HG03575 (cell line): ENCODE data around the gene SIRT1.
"Not testable (repeated sequence)": the region's sequence is repeated elsewhere in the genome, so short reads cannot be mapped to it uniquely, and the experiment has no call there.

Experiments used
- ATAC-seq: cut with Tn5 transposase; IDR thresholded peaks from one replicate; pipeline ENCODE4 v1.9.1; 2021; ENCODE audit not compliant: unreplicated experiment, insufficient number of reproducible peaks, low FRiP score; ENCODE audit errors: extremely low read depth

The SIRT1 gene

DNA sequence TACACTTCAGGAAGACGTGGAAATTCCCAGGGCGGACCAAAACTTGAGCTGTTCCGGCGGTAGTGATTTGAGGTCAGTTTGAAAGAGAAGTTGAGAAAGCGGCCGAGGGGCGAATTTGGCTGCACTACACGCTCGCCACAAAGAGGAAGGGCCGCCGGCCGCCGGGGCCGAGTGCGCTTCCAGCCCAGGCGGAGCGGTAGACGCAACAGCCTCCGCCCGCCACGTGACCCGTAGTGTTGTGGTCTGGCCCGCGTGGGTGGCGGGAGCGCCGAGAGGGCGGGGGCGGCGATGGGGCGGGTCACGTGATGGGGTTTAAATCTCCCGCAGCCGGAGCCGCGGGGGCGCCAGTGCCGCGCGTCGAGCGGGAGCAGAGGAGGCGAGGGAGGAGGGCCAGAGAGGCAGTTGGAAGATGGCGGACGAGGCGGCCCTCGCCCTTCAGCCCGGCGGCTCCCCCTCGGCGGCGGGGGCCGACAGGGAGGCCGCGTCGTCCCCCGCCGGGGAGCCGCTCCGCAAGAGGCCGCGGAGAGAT lies at the start of gene SIRT1:
TSS of gene SIRT1 (plus strand) at position 344 of the 529 bp plus-strand sequence. CDS start at position 410, 66 bp downstream.
- peak; percentile 63 for ATAC-seq

DNA sequence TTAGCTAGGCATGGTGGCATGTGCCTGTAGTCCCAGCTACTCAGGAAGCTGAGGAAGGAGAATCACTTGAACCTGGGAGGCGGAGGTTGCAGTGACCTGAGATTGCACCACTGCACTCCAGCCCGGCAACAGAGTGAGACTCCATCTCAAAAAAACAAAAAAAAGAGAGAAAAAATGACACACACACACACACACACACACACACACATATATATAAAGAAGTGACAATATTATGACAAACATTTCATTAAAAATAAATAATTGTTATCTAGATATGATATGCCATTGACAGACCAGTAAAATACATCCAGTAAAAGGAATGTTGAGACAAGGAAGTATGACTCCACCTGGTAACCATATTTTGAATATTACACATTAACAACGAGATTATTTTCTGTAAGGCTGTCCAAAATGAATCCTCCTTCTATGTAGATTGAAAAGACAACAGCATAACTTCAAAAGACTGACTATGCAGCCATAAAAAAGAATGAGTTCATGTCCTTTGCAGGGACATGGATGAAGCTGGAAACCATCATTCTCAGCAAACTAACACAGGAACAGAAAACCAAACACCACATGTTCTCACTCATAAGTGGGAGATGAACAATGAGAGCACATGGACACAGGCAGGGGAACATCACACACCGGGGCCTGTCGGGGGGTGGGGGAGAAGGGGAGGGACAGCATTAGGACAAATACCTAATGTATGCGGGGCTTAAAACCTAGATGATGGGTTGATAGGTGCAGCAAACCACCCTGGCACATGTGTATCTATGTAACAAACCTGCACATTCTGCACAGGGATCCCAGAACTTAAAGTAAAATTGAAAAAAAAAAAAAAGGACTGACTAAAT lies 48.7 kb upstream of the SIRT1 start:
- ATAC-seq: not testable (repeated sequence)

DNA sequence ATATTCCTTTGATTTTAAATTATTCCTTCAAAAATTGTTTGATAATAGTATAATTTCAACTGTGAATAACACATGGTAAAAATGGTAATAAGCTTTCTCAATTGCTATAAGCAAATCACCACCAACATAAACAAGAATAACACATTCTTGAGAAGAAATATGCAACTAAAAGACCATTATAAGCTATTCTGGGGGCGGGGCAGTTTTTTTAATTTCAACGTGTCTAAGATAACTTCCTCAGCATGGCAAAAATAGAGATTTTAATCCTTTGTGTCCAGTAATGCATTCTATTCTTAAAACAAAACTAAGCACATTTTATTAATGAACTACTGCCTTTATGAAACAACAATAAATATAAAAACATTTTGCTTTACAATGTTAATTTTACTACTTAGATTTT lies 48.0 kb upstream of the SIRT1 start:
- no peak for ATAC-seq

- no peak for ATAC-seq
Observed at GRCh38 chr10:67836972-67837371, 47.5 kb upstream of the SIRT1 start.

- no peak for ATAC-seq
Observed at GRCh38 chr10:67837541-67838314, 46.7 kb upstream of the SIRT1 start, which contains the start of gene DNAJC12. TSS of gene DNAJC12 (minus strand) at chr10:67838188. CDS start at chr10:67838011, 177 bp downstream.

- ATAC-seq: not testable (repeated sequence)
Observed at GRCh38 chr10:67839511-67839910, 44.9 kb upstream of the SIRT1 start.

DNA sequence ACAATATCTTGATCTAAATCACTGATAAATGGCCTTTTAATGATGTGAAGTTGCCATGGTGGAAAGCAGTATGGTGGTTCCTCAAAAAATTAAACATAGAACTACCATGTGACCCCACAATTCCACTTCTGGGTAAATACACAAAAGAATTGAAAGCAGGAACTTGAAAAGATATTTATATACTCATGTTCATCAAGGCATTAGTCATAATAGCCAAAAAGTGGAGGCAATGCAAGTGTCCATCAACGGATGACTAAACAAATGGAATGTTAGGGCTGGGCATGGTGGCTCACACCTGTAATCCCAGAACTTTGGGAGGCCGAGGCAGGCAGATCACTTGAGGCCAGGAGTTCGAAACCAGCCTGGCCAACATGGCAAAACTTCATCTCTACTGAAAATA lies 44.5 kb upstream of the SIRT1 start:
- ATAC-seq: no peak

DNA sequence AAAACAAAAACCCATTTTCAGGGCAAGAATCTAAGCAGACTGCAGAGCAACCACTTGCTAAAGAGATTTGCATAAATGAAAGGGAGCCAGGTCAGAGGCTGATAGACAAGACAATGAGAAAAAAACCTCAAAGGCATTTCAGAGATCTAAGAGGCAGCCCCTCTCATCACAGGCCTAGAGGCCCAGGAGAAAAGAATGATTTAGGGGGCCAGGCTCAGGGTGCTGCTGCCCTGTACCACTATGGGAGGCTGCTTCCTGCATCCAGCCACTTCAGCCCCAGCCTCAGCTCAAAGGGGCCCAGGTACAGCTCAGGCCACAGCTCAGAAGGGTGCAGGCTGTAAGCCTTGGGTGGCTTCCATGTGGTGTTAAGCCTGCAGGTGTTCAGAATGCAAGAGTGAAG lies 42.7 kb upstream of the SIRT1 start:
- ATAC-seq: no peak

DNA sequence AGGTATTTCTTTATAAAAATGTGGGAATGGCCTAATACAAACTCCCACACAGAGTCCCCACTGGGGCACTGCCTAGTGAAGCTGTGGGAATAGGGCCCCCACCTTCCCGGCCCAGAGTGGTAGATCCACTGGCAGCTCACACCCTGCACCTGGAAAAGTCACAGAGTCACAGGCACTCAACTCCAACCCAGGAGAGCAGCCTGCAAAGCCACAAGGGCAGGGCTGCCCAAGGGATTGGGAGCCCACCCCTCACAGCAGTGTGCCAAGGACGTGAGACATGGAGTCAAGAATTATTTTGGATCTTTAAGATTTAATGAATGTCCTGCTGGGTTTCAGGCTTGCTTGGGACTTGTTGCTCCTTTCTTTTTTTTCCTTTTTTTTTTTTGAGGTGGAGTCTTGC lies 41.2 kb upstream of the SIRT1 start:
- ATAC-seq: no peak

DNA sequence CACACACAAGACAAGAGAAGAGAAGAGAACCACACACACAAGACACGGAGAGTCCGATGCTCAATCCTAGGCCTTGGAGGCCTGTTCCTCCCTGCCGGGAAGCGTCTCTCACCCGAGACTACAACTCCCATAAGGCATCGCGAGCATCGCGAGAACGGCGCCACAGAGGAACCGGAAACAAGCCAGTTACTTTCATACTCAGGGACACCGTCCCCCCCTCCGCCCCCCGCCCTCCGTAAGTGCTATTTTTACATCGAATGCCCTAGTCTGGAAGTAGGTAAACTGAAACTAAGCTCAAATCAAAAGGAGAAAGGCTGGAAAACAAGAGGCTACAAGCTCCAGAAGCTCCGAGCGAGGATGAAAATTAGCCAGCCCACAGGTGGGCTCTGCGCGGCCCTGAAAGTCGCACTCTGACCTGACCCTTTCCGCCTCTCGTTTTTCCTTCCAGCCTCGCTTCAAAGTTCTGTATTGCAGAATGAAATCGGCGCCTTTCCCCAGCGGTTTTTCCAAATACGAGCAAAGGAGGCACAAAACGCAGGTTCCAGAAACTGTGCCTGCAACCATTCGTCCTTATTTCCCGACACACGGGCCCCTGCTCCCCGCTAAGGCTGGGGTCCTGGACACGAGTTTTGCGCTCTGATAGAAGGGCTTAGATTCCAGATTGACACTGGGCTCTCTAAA lies 35.0 kb upstream of the SIRT1 start:
- peak; percentile 88 for ATAC-seq

DNA sequence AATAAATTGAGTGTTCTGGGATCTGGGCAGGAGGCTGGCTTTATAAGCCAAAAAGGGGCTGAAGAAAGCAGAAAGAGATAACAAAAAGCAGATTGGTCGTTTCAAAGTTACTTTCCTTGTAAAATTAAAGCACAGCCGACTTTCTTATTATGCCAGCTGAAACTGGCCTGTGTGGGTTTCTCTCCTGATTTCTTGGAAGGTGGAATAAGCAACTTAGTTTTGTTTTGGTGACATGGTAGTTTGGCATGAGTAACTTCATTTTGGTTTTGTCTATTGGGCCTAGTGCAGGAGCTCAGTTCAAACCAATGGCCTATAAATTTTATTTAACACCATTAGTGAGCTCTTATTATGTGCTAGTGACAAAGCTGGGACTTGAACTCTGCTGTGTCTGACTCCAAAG lies 33.3 kb upstream of the SIRT1 start:
- no peak for ATAC-seq

GRCh38 chr10:67852761-67853160 lies 31.7 kb upstream of the SIRT1 start:
- no peak for ATAC-seq

GRCh38 chr10:67853512-67853911 lies 30.9 kb upstream of the SIRT1 start:
- no peak for ATAC-seq

DNA sequence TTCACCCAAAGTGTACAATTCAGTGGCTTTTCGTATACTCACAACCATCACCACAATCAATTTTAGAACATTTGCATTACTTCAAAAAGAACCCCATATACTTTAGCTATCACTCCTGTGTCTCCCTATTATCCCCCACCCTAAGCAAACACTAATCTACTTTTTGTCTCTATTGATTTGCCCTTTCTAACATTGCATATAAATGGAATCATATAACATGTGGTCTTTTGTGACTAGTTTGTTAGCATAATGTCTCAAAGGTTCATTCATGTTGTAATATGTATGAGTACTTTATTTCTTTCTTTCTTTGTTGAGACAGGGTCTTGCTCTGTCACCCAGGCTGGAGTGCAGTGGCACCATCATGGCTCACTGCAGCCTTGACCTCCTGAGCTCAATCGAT lies 25.5 kb upstream of the SIRT1 start:
- ATAC-seq: no peak

DNA sequence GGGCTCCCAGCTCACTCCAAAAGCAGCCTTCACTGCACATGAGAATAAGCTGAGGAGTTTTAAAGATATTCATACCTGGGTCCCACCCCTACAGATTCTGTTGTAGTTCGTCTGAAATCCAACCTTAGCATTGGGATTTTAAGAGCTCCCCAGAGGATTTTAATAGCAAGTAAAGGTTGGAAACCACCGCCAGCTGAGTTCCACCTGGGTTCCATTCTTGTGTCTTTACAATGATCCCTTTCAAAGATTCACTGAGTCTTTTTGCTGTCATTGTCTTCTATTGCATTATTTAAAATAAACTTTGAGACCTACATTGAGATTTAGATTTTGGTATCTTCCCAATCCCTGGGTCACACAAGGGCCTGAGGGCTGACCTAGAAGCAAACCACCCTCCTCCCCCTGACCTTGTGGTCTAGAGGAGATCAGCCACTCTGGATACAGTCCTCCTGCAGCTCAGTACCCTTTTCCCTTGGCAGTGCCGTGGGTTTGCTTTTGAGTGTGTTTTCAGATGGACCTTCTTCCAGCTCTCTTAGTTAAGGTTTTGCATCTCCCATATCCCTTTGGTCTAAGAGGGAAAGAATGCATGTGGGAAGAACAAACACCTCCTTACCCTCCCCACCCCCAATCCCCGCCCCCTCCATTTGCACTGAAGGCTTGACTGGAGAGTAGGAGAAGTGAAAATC lies 22.6 kb upstream of the SIRT1 start:
- no peak for ATAC-seq

DNA sequence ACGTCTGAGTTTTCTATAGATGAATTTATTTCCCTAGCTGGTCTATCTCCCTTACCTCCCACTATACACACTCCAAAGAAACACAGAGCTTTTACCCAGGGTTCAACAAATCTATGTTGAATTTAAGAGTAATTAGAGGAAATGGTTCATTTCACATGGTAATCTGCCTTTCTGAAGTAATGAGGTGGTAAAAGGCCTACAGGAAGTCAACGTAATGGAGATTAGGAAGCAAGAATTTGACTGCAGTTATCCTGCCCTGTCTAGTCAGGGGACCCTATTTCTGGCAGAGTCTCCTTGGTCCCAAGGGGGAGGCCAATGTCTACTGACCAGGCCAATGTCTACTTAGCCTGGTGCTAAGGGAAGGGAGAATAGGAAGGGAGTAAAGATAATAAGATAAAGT lies 21.4 kb upstream of the SIRT1 start:
- no peak for ATAC-seq

DNA sequence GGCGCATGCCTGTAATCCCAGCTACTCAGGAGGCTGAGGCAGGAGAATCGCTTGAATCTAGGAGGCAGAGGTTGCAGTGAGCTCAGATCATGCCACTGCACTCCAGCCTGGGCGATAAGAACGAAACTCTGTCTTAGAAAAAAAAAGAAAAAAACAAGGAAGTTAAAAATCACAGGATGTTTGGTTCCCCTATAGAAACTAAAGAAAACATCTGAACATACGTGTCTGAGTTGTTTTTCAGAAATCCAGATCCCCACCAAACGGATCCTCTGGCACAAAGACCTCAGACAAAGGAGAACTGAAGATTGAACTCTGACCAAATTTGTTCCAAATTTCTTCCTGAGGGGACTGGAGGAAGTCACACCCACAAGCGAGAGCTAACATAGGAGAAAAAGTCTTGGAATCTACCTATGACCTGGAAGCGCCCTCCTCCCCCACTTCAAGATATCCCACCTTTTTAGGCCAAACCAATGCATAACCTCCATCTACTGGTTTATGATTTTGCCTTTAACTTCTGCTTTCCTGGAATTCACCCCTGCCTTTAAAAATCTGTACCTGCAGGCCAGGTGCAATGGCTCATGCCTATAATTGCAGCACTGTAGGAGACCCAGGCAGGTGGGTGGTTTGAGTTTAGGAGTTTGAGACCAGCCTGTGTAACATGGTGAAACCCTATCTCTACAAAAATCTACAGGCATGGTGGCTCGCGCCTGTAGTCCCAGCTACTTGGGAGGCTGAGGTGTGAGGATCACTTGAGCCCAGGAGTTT lies 19.7 kb upstream of the SIRT1 start:
- ATAC-seq: no peak

DNA sequence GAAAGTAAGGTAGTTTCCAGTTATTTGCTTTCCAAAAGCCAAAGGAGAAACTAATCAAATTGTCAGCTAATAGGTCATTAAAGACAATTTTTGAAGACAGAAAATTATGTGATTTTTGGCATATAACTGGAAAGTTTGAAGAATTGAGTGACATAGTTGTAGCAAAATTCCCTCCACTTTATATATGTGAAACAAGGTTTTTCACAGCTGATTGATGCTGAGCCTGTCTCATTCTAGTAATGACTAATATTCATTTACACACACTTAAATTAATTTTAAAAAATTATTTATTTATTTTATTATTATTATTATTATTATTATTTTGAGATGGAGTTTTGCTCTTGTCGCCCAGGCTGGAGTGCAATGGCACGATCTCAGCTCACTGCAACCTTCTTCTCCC lies 16.3 kb upstream of the SIRT1 start:
- ATAC-seq: no peak
